Head of caudate nucleus (tissue), 42 donors: ENCODE results near the gene CENPC.
"Not testable (repeated sequence)": the region's sequence is repeated elsewhere in the genome, so short reads cannot be mapped to it uniquely, and the experiment has no call there.

Experiments used
- DNase-seq, 42 donors: peaks; one replicate each; pipeline versions ENCODE4 v3.0.0 to v3.0.0-alpha.2; 2020 to 2021; ENCODE audit warnings: mixed read lengths in 7 of 42
- intact Hi-C: fragments of 100-400 bp; cut with DNase I; formaldehyde crosslinking; loops from one replicate; pipeline ENCODE4 v1.15.0; 2022

CENPC gene

GRCh38 chr4:67500373-67500772, 44.9 kb downstream of the CENPC start:
- intact Hi-C loops, result no loop called here
- DNase-seq, result no peak

DNA sequence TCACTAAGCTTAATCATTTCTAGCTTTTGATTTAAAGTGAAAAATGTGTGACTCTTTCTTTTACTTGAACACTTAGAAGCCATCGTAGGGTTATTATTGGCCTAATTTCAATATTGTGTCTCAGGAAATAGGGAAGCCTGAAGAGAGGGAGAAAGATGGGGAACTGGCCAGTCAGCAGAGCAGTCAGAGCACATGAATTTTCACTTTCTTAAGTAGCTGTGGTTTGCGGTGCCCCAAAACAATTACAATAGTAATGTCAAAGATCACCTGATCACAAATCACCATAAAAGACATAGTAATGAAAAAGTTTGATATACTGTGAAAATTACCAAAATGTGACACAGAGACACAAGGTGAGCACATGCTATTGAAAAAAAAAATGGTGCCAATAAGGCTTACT, 45.5 kb downstream of the CENPC start:
- intact Hi-C loops, result no loop called here
- no peak for DNase-seq

- intact Hi-C loops, result no loop called here
- DNase-seq, result peak in 7 of 42 donors; percentile 8 to 45 (median 17)
These were observed 61.3 kb downstream of the CENPC start for GRCh38 chr4:67483868-67484602.

- intact Hi-C loops, result no loop called here
- DNase-seq, result no peak
These were observed 64.5 kb downstream of the CENPC start for GRCh38 chr4:67480810-67481209.

- no peak for DNase-seq
- intact Hi-C loops, result no loop called here
These were observed 70.1 kb downstream of the CENPC start for GRCh38 chr4:67475155-67475554.

DNA sequence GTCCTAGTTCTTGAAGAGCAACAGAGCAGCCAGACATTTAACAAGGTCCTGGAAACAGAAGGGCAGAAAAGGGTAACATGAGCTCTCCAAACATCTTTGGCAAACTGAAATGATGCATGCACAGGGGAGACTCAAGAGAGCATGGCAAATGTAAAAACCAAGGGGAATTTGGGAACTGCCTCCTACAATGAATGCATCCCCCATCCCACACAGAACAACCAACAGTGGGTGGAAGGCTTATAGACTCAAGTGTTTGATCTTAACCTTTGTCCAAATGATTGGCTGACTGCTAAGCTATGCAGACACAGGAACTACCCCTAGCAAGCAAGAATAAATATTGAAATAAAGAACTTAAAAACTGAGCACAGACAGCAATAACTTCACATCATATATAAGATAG, 74.4 kb downstream of the CENPC start:
- DNase-seq, result no peak
- intact Hi-C loops, result no loop called here

GRCh38 chr4:67468830-67469229, 76.5 kb downstream of the CENPC start:
- intact Hi-C loops, result no loop called here
- DNase-seq, result no peak

- no peak for DNase-seq
- intact Hi-C loops, result no loop called here
These were observed 78.6 kb downstream of the CENPC start for GRCh38 chr4:67466751-67467150.

- intact Hi-C loops, result no loop called here
- no peak for DNase-seq
These were observed 79.6 kb downstream of the CENPC start for GRCh38 chr4:67465763-67466052.

- no peak for DNase-seq
- intact Hi-C loops, result no loop called here
These were observed 80.1 kb downstream of the CENPC start for GRCh38 chr4:67465032-67465762.

- no peak for DNase-seq
- intact Hi-C loops, result no loop called here
These were observed 84.7 kb downstream of the CENPC start for GRCh38 chr4:67460574-67460973.

DNA sequence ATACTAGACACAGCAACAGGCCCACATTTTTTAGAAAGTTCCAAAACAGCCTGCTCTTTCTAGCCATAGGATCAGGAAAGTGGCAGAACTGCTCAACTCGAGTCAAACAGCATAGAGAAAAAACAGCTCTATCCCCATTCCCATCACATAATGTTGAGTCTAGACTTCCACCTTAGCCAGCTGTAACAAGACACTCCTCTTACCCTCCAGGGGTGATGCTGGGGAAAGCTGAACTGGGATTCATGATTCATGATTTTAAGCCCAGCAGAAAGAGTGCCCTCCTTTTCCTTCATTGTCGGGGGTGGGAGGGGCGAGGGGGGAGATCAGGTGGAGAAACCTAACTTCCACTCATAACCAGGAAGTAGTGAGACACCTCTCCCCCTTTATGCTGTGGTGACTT, 86.1 kb downstream of the CENPC start:
- intact Hi-C loops, result no loop called here
- no peak for DNase-seq

- DNase-seq, result no peak
- intact Hi-C loops, result no loop called here
These were observed 88.6 kb downstream of the CENPC start for GRCh38 chr4:67456577-67457196.

DNA sequence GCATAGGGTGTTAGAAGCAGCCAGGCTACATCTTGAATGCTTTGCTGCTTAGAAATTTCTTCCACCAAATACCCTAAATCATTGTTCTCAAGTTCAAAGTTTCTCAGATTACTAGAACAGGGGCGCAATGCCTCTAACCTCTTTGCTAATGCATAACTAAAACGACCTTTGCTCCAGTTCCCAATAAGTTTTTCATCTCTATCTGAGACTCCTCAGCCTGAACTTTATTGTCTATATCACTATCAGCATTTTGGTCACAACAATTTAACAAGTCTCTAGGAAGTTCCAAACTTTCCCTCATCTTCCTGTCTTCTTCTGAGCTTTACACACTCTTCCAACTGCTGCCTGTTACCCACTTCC, 92.5 kb downstream of the CENPC start:
- DNase-seq, intact Hi-C loops: not testable (repeated sequence)

DNA sequence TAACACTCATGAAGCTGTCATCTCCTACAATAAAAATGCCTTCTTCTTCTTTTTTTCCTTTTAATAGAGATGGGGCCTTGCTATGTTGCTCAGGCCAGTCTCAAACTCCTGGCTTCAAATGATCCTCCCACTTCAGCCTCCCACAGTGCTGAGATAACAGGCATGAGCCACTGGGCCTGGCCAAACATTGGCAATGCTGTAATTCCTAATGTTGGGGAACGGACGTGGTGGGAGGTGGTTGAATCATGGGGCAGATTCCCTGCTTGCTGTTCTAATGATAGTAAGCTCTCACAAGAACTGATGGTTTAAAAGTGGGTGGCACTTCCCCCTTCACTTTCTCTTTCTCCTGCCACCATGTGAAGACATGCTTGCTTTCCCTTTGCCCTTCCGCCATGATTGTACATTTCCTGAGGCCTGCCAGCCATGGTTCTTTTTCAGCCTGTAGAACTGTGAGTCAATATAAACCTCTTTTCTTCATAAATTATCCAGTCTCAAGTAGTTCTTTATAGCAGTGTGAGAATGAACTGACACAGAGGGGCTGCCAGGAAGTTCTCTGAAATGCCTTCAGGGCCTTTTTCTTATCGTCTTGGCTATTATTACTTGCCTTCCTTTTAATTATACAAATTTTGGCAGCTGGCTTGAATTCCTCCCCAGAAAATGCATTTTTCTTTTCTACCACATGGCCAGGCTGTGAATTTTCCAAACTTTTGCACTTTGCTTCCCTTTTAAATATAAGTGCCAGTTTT, 93.0 kb downstream of the CENPC start:
- intact Hi-C loops, result no loop called here

GRCh38 chr4:67451464-67451863, 93.8 kb downstream of the CENPC start:
- intact Hi-C loops, result no loop called here
- no peak for DNase-seq

More for the DNA sequence above, 93.0 kb downstream of the CENPC start:
- DNase-seq, result no peak

GRCh38 chr4:67448621-67449020, 96.7 kb downstream of the CENPC start:
- intact Hi-C loops, result no loop called here
- DNase-seq, result no peak

GRCh38 chr4:67447873-67448272, 97.4 kb downstream of the CENPC start:
- intact Hi-C loops, result no loop called here
- DNase-seq, result no peak

DNA sequence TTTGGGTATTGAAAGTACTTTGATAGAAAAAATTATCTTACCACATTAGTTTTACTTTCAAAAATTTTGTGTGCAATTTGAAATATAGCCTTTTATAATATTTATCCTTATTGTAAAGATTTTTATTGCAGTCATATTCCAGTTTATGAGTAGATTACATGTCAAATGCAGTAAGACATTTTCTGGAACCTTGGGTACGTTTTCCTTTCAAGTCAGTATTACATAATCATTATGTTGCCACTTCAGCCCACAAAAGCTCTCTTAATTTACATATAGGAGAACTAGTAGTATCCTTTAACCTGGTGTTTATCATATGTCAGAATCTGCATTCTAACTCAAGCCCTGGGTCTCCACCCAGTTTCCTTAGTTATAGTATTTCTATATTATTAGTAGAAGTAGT, 98.5 kb downstream of the CENPC start:
- intact Hi-C loops, result no loop called here
- no peak for DNase-seq

DNA sequence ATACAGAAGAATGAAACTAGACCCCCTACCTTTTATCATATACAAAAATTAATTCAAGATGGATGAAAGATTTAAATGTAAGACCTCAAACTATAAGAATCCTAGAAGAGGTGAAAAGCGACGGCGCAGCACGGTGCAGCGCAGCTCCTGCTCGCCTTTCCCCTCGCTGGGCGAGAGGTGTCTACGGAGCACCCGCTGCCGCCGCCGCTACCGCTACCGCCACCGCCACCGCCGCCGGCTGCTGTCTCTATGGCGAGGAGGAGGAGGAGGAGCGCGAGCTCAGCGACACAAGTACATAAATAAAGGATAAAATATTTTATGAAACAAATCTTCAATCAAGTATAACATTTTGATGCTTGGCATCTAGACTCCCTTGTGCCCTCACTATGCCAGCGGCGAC, 99.4 kb downstream of the CENPC start:
- intact Hi-C loops, result not testable (repeated sequence)
- peak in 7 of 42 donors; percentile 17 to 44 (median 31) for DNase-seq
